Activated CD4-positive, alpha-beta memory T cell treated with anti-CD3 and anti-CD28 coated beads for 36 hours (primary cell): ENCODE results near the gene ETV7. TPM values are rescaled to one million over a fixed set of nuclear protein-coding genes. Genes with fewer than 3 reads are reported as not detected.

ENCODE experiments used
- CTCF ChIA-PET: fragments of 350-600 bp; sonication (Branson Sonifier 250); formaldehyde crosslinking; loops from one replicate; lab custom pipeline; 2021; ENCODE audit warnings: antibody characterized with exemption, inconsistent platforms; lab: Charles Lee
- POLR2A ChIA-PET: fragments of 350-600 bp; sonication (Branson Sonifier 250); formaldehyde crosslinking; loops from one replicate; lab custom pipeline; 2021; ENCODE audit warnings: antibody characterized with exemption; lab: Charles Lee
- DNase-seq: peaks from one replicate; pipeline ENCODE4 v3.0.0-alpha.2; 2020
- H3K27ac Mint-ChIP-seq: one replicate; pipeline ENCODE4 v1.8.0; 2021; ENCODE audit warnings: mixed read lengths
- H3K27me3 Mint-ChIP-seq: one replicate; pipeline ENCODE4 v1.8.0; 2021; ENCODE audit warnings: mixed read lengths
- H3K36me3 Mint-ChIP-seq: one replicate; pipeline ENCODE4 v1.8.0; 2021; ENCODE audit warnings: mixed read lengths
- H3K4me1 Mint-ChIP-seq: one replicate; pipeline ENCODE4 v1.8.0; 2021; ENCODE audit warnings: low read depth, mixed read lengths
- H3K4me3 Mint-ChIP-seq: one replicate; pipeline ENCODE4 v1.8.0; 2021; ENCODE audit warnings: mild to moderate bottlenecking, mixed read lengths
- H3K9me3 Mint-ChIP-seq: one replicate; pipeline ENCODE4 v1.8.0; 2021; ENCODE audit warnings: mixed read lengths
- intact Hi-C: fragments of 100-400 bp; cut with micrococcal nuclease; formaldehyde crosslinking; loops from one replicate; pipeline ENCODE4 v1.15.1; 2023
- total RNA-seq, 2 experiments: library from RNA; stranded (reverse); gene quantifications; one replicate each; pipeline ENCODE4 v1.2.3, GENCODE V29; 2021

Gene ETV7
- total RNA-seq, 2 experiments from 2014 or later = 5.8 to 5.9 TPM

DNA sequence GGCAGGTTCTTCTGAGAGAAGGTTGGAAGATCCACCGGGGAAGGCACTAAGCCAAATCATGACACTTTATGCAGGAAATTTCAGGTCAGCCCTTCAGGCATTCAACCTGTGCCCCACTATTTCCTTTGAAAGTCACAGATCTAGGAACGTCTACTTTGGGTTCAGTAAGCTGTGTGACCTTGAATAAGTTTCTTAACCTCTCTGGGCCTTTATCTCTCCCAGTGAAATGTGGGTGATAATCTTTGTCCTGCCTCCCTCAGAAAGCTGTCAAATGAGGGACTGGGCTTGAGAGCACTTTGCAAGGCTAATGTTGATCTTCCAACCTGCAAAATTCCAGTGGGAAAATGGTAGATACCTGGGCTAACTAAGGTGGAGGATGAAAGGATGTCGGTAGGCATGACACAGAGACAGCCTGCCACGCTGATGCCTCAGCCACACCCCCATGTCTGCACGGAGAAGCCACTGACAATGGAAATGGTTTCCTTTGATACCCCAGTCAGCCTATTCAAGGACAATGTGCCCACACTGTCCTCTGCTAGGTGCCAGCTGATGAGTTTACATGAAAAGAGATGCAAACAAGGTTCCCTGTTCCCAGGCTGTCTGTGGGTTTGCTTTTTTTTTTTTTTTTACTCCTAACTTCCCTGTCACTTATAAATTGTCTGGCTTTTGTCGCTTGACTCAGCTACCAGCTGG, 60.1 kb downstream of the ETV7 start:
- Mint-ChIP-seq H3K27me3 (peaks cover 3% of the 10 kb centered on the region), H3K36me3 (no peaks in the 10 kb centered on the region), H3K4me1 (no peaks in the 10 kb centered on the region), H3K4me3 (no peak overlapping the region), H3K27ac (no peak overlapping the region), H3K9me3 (no peaks in the 10 kb centered on the region)
- ChIA-PET CTCF (interaction anchor here (2.3 to 5.7 kb wide), 2 partner anchors 13 to 25 kb away, joined by 11 to 32 read pairs; no protein-coding TSS in a partner anchor), POLR2A (no interaction called here)
- no peak for DNase-seq
- intact Hi-C loops = no loop called here

- CTCF ChIA-PET = interaction anchor here (2.3 to 5.7 kb wide), 2 partner anchors 14 to 24 kb away, joined by 11 to 32 read pairs; no protein-coding TSS in a partner anchor
- POLR2A ChIA-PET = no interaction called here
- Mint-ChIP-seq H3K4me3 (no peak overlapping the region), H3K27me3 (no peaks in the 10 kb centered on the region), H3K36me3 (no peaks in the 10 kb centered on the region), H3K9me3 (no peaks in the 10 kb centered on the region), H3K4me1 (no peaks in the 10 kb centered on the region), H3K27ac (no peak overlapping the region)
- intact Hi-C loops = no loop called here
- no peak for DNase-seq
Observed at GRCh38 chr6:36326356-36326995, 61.0 kb downstream of the ETV7 start.

DNA sequence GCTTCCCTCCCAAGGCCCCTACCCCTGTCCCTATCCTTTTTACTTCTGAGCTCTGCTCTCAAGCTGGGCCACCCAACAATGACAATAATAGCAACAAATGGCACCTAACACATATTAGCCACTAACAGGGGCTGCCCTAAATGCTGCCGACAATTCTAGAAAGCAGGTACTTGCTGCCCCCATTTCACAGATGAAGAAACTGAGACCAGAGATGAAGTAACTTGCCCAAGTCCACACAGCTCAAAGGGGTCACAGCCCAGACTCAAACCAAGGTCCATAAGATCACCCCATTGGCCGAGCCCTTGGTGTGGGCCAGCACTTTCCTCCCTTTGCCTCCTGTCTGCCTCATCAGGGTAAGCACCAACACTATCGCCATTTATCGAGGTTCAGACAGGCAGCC, 62.8 kb downstream of the ETV7 start:
- Mint-ChIP-seq H3K27me3 (no peaks in the 10 kb centered on the region), H3K36me3 (no peaks in the 10 kb centered on the region), H3K4me1 (no peaks in the 10 kb centered on the region), H3K4me3 (no peak overlapping the region), H3K27ac (no peak overlapping the region), H3K9me3 (no peaks in the 10 kb centered on the region)
- POLR2A ChIA-PET = no interaction called here
- CTCF ChIA-PET = interaction anchor here (5.7 kb wide), 1 partner anchor 16 kb away, joined by 32 read pairs; no protein-coding TSS in a partner anchor
- DNase-seq = no peak
- intact Hi-C loops = no loop called here

DNA sequence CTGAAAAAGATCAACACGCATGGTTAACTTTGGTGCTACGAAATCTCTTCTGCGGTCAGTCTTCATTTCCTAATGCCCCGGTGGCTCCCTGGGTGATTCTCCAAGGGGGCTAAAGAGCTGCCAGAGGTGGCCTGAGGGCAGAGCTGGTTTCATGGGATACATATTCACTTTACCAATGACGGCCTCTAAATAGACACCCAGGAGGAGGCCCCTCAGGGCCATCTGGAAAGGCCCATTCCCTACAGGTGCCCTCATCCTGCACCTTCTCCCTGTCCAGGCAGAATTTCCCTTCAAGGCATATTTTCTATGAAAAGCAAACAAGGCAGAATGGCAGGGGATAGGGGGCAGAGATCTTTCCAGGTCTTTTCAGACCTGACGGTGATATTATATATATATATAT, 63.3 kb downstream of the ETV7 start:
- CTCF ChIA-PET = no interaction called here

GRCh38 chr6:36323062-36323461, 64.4 kb downstream of the ETV7 start:
- intact Hi-C loops = no loop called here
- H3K4me1 Mint-ChIP-seq = no peaks in the 10 kb centered on the region
- no peak overlapping the region for H3K4me3 Mint-ChIP-seq
- no peak overlapping the region for H3K27ac Mint-ChIP-seq
- no peaks in the 10 kb centered on the region for H3K9me3 Mint-ChIP-seq
- ChIA-PET POLR2A (no interaction called here), CTCF (no interaction called here)
- no peaks in the 10 kb centered on the region for H3K36me3 Mint-ChIP-seq
- H3K27me3 Mint-ChIP-seq = no peaks in the 10 kb centered on the region
- no peak for DNase-seq

More for the DNA sequence above, 63.3 kb downstream of the ETV7 start:
- Mint-ChIP-seq H3K9me3 (no peaks in the 10 kb centered on the region), H3K4me1 (no peaks in the 10 kb centered on the region), H3K27ac (no peak overlapping the region), H3K4me3 (no peak overlapping the region), H3K36me3 (no peaks in the 10 kb centered on the region), H3K27me3 (no peaks in the 10 kb centered on the region)
- intact Hi-C loops = no loop called here
- DNase-seq = no peak
- POLR2A ChIA-PET = no interaction called here

DNA sequence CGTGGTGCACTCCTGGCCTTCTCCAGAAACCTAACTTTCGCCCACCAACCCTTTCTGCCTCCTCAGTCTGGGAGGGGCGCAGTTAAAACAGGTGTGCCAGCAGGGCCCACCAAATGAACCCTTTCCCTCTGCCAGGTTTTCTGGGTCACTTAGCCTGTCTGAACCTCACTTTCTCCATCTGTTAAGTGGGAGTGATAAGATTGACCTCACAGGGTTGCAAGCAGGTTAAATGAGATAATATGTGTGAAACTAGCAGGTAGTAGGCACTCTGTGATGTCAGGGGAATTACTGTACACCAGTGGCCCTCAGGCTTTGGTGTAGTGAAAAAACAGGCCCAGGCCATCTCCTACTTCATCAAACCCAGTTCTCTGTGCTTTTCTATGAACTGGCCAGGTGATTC, 64.9 kb downstream of the ETV7 start:
- H3K9me3 Mint-ChIP-seq = no peaks in the 10 kb centered on the region
- intact Hi-C loops = no loop called here
- no peaks in the 10 kb centered on the region for H3K27me3 Mint-ChIP-seq
- H3K4me3 Mint-ChIP-seq = no peak overlapping the region
- no peak for DNase-seq
- H3K36me3 Mint-ChIP-seq = no peaks in the 10 kb centered on the region
- H3K4me1 Mint-ChIP-seq = no peaks in the 10 kb centered on the region
- ChIA-PET CTCF (interaction anchor here (1.0 kb wide), 1 partner anchor 38 kb away, joined by 3 read pairs; no protein-coding TSS in a partner anchor), POLR2A (no interaction called here)
- no peak overlapping the region for H3K27ac Mint-ChIP-seq

DNA sequence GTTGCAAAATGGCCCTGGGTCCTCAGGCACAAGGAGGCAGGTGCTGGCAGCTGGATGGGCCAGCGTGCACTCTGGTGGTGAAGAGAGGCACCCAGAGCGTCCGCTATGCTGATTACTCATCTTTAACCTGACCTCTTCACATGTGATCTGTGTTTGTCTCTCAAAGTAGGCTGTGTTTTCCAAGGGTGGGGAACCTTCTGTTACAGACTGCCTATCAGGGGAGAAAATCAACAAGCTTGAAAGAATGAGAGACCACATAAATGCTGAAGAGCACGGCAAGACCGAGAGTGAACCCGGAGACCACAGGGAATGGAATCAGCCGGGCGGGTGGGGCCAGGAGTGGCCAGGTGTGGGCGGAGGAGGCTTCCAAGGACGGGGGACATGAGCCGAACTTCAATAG, 67.0 kb downstream of the ETV7 start:
- H3K27me3 Mint-ChIP-seq = no peaks in the 10 kb centered on the region
- H3K27ac Mint-ChIP-seq = no peak overlapping the region
- DNase-seq = no peak
- no peak overlapping the region for H3K4me3 Mint-ChIP-seq
- CTCF ChIA-PET = interaction anchor here (0.6 to 2.2 kb wide), 3 partner anchors 18 to 136 kb away, joined by 3 to 6 read pairs (median 6); no protein-coding TSS in a partner anchor
- no peaks in the 10 kb centered on the region for H3K9me3 Mint-ChIP-seq
- H3K36me3 Mint-ChIP-seq = no peaks in the 10 kb centered on the region
- POLR2A ChIA-PET = no interaction called here
- intact Hi-C loops = no loop called here
- no peaks in the 10 kb centered on the region for H3K4me1 Mint-ChIP-seq

DNA sequence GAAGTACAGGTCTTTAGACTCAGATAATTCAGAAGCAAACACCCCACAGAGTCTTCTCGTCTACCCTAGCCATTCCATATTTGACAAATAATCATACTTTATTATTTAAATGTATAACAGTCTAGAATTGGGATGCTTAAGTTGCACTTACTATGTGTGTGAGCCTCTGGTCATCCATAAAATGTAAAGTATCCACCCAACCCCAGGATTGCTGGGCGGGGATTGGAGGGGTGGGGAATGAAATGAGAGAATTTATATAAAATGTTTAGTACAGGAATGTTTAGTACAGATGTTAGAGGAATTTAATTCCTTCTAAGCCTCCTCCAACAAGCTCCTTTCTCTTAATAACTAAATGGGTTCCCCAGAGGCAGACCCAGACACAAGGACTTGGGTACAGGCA, 67.6 kb downstream of the ETV7 start:
- ChIA-PET CTCF (interaction anchor here (2.2 to 3.4 kb wide), 2 partner anchors 17 to 21 kb away, joined by 6 to 20 read pairs; no protein-coding TSS in a partner anchor), POLR2A (no interaction called here)
- H3K4me3 Mint-ChIP-seq = no peak overlapping the region
- no peak overlapping the region for H3K27ac Mint-ChIP-seq
- no peaks in the 10 kb centered on the region for H3K4me1 Mint-ChIP-seq
- DNase-seq = no peak
- H3K36me3 Mint-ChIP-seq = no peaks in the 10 kb centered on the region
- intact Hi-C loops = no loop called here
- H3K27me3 Mint-ChIP-seq = no peaks in the 10 kb centered on the region
- no peaks in the 10 kb centered on the region for H3K9me3 Mint-ChIP-seq

GRCh38 chr6:36319436-36319762, 68.1 kb downstream of the ETV7 start:
- Mint-ChIP-seq H3K9me3 (no peaks in the 10 kb centered on the region), H3K27ac (no peak overlapping the region), H3K4me3 (no peak overlapping the region), H3K36me3 (no peaks in the 10 kb centered on the region), H3K27me3 (no peaks in the 10 kb centered on the region), H3K4me1 (no peaks in the 10 kb centered on the region)
- intact Hi-C loops = no loop called here
- no peak for DNase-seq
- CTCF ChIA-PET = interaction anchor here (0.5 to 3.4 kb wide), 3 partner anchors 16 to 429 kb away, joined by 3 to 20 read pairs (median 6); no protein-coding TSS in a partner anchor
- POLR2A ChIA-PET = no interaction called here

DNA sequence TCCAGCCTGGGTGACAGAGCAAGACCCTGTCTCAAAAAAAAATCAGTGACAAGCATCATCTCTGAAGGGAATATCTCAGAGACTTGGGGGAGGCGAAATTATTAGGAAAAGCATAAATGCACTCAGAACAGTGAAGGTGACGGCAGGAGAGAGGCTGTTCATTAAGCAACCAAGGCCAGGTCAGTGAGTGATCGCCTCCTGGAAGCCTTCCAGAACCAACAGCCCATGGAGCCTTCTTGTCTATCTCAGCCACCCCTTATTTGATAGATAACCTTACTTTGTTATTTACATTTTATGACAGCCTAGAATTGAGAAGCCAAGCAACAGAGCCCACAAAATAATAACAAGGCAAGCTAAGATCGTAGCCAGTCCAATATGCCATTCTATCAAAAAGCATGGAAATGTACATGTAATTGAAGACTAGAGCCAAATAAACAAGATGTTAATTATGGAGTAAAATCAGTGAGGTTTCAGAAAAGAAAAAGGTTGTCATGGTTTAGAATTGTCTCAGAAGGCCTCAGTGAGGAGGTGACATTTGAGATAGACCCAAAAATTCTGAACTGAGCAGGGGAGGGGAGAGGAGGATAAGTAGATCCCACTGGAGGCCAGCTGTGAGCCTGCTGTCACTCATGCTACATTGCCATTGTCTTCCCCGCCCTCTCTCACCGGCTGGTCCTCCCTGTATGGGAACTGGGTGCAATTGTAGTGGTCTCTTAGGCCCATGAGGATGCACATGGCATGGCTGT, 68.6 kb downstream of the ETV7 start:
- Mint-ChIP-seq H3K4me3 (no peak overlapping the region), H3K27ac (no peak overlapping the region), H3K9me3 (no peaks in the 10 kb centered on the region), H3K27me3 (no peaks in the 10 kb centered on the region), H3K36me3 (no peaks in the 10 kb centered on the region), H3K4me1 (no peaks in the 10 kb centered on the region)
- intact Hi-C loops = no loop called here
- POLR2A ChIA-PET = no interaction called here
- DNase-seq = no peak
- CTCF ChIA-PET = interaction anchor here (0.5 to 3.4 kb wide), 3 partner anchors 16 to 429 kb away, joined by 3 to 20 read pairs (median 6); no protein-coding TSS in a partner anchor

DNA sequence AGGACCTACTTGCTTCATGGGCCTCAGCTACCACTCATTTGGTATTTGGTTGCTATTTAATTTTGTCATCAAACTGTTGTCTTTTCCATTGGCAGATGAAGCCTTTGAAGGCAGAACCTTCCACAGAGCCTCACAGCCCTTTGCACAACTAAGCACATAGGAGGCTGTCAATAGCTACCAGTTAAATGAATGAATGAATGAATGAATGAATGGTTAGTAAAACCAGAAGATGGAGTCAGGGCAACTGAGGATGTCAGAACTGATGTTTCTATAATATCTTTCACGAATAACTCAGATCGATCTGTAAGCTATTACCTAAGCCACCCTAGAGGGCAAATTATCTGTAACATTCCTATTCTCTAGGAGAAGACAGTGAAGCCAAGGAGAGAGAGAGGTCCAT, 69.8 kb downstream of the ETV7 start:
- H3K27ac Mint-ChIP-seq = no peak overlapping the region
- intact Hi-C loops = no loop called here
- ChIA-PET POLR2A (no interaction called here), CTCF (interaction anchor here (3.4 kb wide), 1 partner anchor 14 kb away, joined by 20 read pairs; no protein-coding TSS in a partner anchor)
- H3K4me3 Mint-ChIP-seq = no peak overlapping the region
- H3K36me3 Mint-ChIP-seq = no peaks in the 10 kb centered on the region
- no peaks in the 10 kb centered on the region for H3K9me3 Mint-ChIP-seq
- no peak for DNase-seq
- H3K27me3 Mint-ChIP-seq = no peaks in the 10 kb centered on the region
- H3K4me1 Mint-ChIP-seq = no peaks in the 10 kb centered on the region
